Superior temporal gyrus (tissue), 1 donor: ENCODE data around the gene DBF4.
"Not testable (repeated sequence)": the region's sequence is repeated elsewhere in the genome, so short reads cannot be mapped to it uniquely, and the experiment has no call there.

ENCODE experiments used
- DNase-seq: peaks from one replicate; pipeline ENCODE4 v3.0.0-alpha.2; 2016; ENCODE audit errors: extremely low spot score

Gene DBF4

GRCh38 chr7:87876040-87876868, at the start of gene DBF4, which contains the start of gene SLC25A40:
DBF4 (plus strand) TSS chr7:87876493; CDS start chr7:87876733, 240 bp downstream.
SLC25A40 (minus strand) TSS chr7:87876360; CDS start chr7:87858727, 17,633 bp downstream.
- DNase-seq: peak; percentile 89

GRCh38 chr7:87828383-87828782, 47.9 kb upstream of the DBF4 start:
- DNase-seq: not testable (repeated sequence)

- no peak for DNase-seq
These were observed 45.2 kb upstream of the DBF4 start for GRCh38 chr7:87831097-87831496.

GRCh38 chr7:87833130-87833529, 43.2 kb upstream of the DBF4 start:
- DNase-seq: no peak

- DNase-seq: no peak
These were observed 38.7 kb upstream of the DBF4 start for GRCh38 chr7:87837597-87837996.

- no peak for DNase-seq
These were observed 25.3 kb upstream of the DBF4 start for GRCh38 chr7:87850836-87851593.

- DNase-seq: no peak
These were observed 24.0 kb upstream of the DBF4 start for GRCh38 chr7:87852306-87852705.

- no peak for DNase-seq
These were observed 22.9 kb upstream of the DBF4 start for GRCh38 chr7:87853237-87853864.

GRCh38 chr7:87858417-87859100, 17.7 kb upstream of the DBF4 start:
- no peak for DNase-seq

- no peak for DNase-seq
These were observed 10.2 kb upstream of the DBF4 start for GRCh38 chr7:87866089-87866488.

GRCh38 chr7:87866533-87866932, 9.8 kb upstream of the DBF4 start:
- DNase-seq: not testable (repeated sequence)

- no peak for DNase-seq
These were observed 5.8 kb upstream of the DBF4 start for GRCh38 chr7:87870471-87870870.

GRCh38 chr7:87872346-87872745, 3.9 kb upstream of the DBF4 start:
- DNase-seq: no peak

GRCh38 chr7:87873328-87873727, 3.0 kb upstream of the DBF4 start:
- DNase-seq: not testable (repeated sequence)

- no peak for DNase-seq
These were observed 2.2 kb upstream of the DBF4 start for GRCh38 chr7:87874066-87874465.

- no peak for DNase-seq
These were observed 898 bp upstream of the DBF4 start for GRCh38 chr7:87875151-87876039.

- peak; percentile 58 for DNase-seq
These were observed 559 bp downstream of the DBF4 start for GRCh38 chr7:87876869-87877234.

- DNase-seq: no peak
These were observed 1.2 kb downstream of the DBF4 start for GRCh38 chr7:87877366-87878040.

- DNase-seq: no peak
These were observed 2.0 kb downstream of the DBF4 start for GRCh38 chr7:87878208-87878735.
